CD14-positive monocyte (primary cell): Measurements from ENCODE around the gene TRIM50. TPM values are rescaled to one million over a fixed set of nuclear protein-coding genes. Genes with fewer than 3 reads are reported as not detected.
"Not testable (repeated sequence)": the region's sequence is repeated elsewhere in the genome, so short reads cannot be mapped to it uniquely, and the experiment has no call there.

Source experiments
- DNase-seq, 3 donors: peaks; one replicate each; pipeline ENCODE4 v3.0.0-alpha.2; 2011 to 2022
- H2AFZ ChIP-seq: 2 replicates; pipeline ENCODE4 v1.6.0; 2012; ENCODE audit warnings: mild to moderate bottlenecking, low read depth, low read length, inconsistent platforms; ENCODE audit not compliant: insufficient read depth, poor library complexity, severe bottlenecking
- H3K27ac ChIP-seq, 2 donors: 1 replicate in 1 of 2; 2 replicates in 1 of 2; pipeline ENCODE4 v1.5.1; 2012 to 2013; ENCODE audit warnings: low read length in 2 of 2, control low read depth in 1 of 2, inconsistent platforms in 1 of 2, low read depth in 1 of 2, mild to moderate bottlenecking in 1 of 2
- H3K27me3 ChIP-seq, 2 donors: one replicate each; pipeline versions ENCODE4 v1.6.0 to v1.6.1; 2011 to 2013; ENCODE audit warnings: low read length in 2 of 2; ENCODE audit not compliant: control insufficient read depth in 2 of 2, insufficient read depth in 2 of 2
- H3K36me3 ChIP-seq, 2 donors: replicated peaks in 1 of 2; 1 replicate in 1 of 2; 2 replicates in 1 of 2; pipeline versions ENCODE4 v1.5.1 to v1.6.1; 2012 to 2013; ENCODE audit warnings: low read length in 2 of 2, control low read depth in 1 of 2, inconsistent platforms in 1 of 2, mild to moderate bottlenecking in 1 of 2; ENCODE audit not compliant: insufficient read depth in 2 of 2, control insufficient read depth in 1 of 2
- H3K4me1 ChIP-seq, 2 donors: 1 replicate in 1 of 2; 2 replicates in 1 of 2; pipeline versions ENCODE4 v1.5.1 to v1.6.1; 2012 to 2013; ENCODE audit warnings: low read length in 2 of 2, control low read depth in 1 of 2, inconsistent platforms in 1 of 2, mild to moderate bottlenecking in 1 of 2, moderate library complexity in 1 of 2; ENCODE audit not compliant: insufficient read depth in 2 of 2, control insufficient read depth in 1 of 2
- H3K4me2 ChIP-seq: replicated peaks from 2 replicates; pipeline ENCODE3; 2012; ENCODE audit warnings: low read length, moderate library complexity, mild to moderate bottlenecking; ENCODE audit not compliant: poor library complexity, severe bottlenecking; ENCODE audit errors: extremely low read depth
- H3K4me3 ChIP-seq, 3 experiments: fragments of 200-600 bp in 1 of 3; sonication (generic) in 1 of 3; replicated peaks in 1 of 3; 1 replicate in 2 of 3; 2 replicates in 1 of 3; pipeline ENCODE4 v1.5.1; 2011 to 2013; ENCODE audit warnings: low read length in 3 of 3, mild to moderate bottlenecking in 3 of 3, control low read depth in 2 of 3, low read depth in 2 of 3, inconsistent platforms in 1 of 3, moderate library complexity in 1 of 3
- H3K79me2 ChIP-seq: 2 replicates; pipeline ENCODE4 v1.6.0; 2012; ENCODE audit warnings: mild to moderate bottlenecking, control low read depth, inconsistent platforms, low read length, moderate library complexity; ENCODE audit not compliant: insufficient read depth
- H3K9ac ChIP-seq: 2 replicates; pipeline ENCODE4 v1.6.0; 2017; ENCODE audit warnings: low read length, mild to moderate bottlenecking; ENCODE audit not compliant: insufficient read depth, poor library complexity, severe bottlenecking
- H3K9me3 ChIP-seq, 2 donors: replicated peaks in 1 of 2; 1 replicate in 1 of 2; 2 replicates in 1 of 2; pipeline versions ENCODE4 v1.5.1 to v1.6.1; 2012 to 2013; ENCODE audit warnings: low read length in 2 of 2, control low read depth in 1 of 2; ENCODE audit not compliant: control insufficient read depth in 1 of 2, insufficient read depth in 1 of 2
- H4K20me1 ChIP-seq: 2 replicates; pipeline ENCODE4 v1.6.0; 2012; ENCODE audit warnings: mild to moderate bottlenecking, low read length, control low read depth, moderate library complexity; ENCODE audit not compliant: insufficient read depth
- H3K27ac Mint-ChIP-seq, 7 donors: one replicate each; pipeline ENCODE4 v1.8.0; 2020; ENCODE audit warnings: mild to moderate bottlenecking in 7 of 7, mixed read lengths in 7 of 7, moderate library complexity in 6 of 7, inconsistent platforms in 2 of 7
- H3K27me3 Mint-ChIP-seq, 3 donors: one replicate each; pipeline ENCODE4 v1.8.0; 2021 to 2022; ENCODE audit warnings: low read depth in 3 of 3, mild to moderate bottlenecking in 3 of 3, mixed read lengths in 3 of 3, moderate library complexity in 3 of 3, inconsistent platforms in 1 of 3
- H3K36me3 Mint-ChIP-seq, 2 donors: one replicate each; pipeline ENCODE4 v1.8.0; 2020; ENCODE audit warnings: mixed read lengths in 2 of 2, inconsistent platforms in 1 of 2, mild to moderate bottlenecking in 1 of 2
- H3K4me1 Mint-ChIP-seq: one replicate; pipeline ENCODE4 v1.8.0; 2020; ENCODE audit warnings: mild to moderate bottlenecking, mixed read lengths
- H3K4me3 Mint-ChIP-seq, 2 donors: one replicate each; pipeline ENCODE4 v1.8.0; 2020; ENCODE audit warnings: mild to moderate bottlenecking in 2 of 2, mixed read lengths in 2 of 2, moderate library complexity in 1 of 2
- H3K9me3 Mint-ChIP-seq, 7 donors: one replicate each; pipeline ENCODE4 v1.8.0; 2020 to 2022; ENCODE audit warnings: mixed read lengths in 7 of 7, mild to moderate bottlenecking in 6 of 7, moderate library complexity in 6 of 7, inconsistent platforms in 2 of 7
- WGBS: methylation state at CpG from one replicate; pipeline ENCODE4 v1.1.5; 2013; ENCODE audit warnings: missing lambda C conversion rate; ENCODE audit not compliant: insufficient coverage; 5-methylcytosine and 5-hydroxymethylcytosine counted together
- intact Hi-C, 2 donors: fragments of 100-400 bp; cut with micrococcal nuclease; formaldehyde crosslinking; loops; one replicate each; pipeline versions ENCODE4 v1.15.0 to v1.15.1; 2023
- polyA plus RNA-seq, 3 donors: library from polyadenylated mRNA; depleted of rRNA in 1 of 3; unstranded in 2 of 3; stranded (reverse) in 1 of 3; fragments of 300-500 nt in 2 of 3; fragments of >200 nt in 1 of 3; fragmentation: Illumina TruSeq in 2 of 3; gene quantifications; 1 replicate in 2 of 3; 2 replicates in 1 of 3; pipeline ENCODE4 v1.2.3, GENCODE V29; 2012 to 2021

TRIM50 gene
- polyA plus RNA-seq, 3 donors: not detected

DNA sequence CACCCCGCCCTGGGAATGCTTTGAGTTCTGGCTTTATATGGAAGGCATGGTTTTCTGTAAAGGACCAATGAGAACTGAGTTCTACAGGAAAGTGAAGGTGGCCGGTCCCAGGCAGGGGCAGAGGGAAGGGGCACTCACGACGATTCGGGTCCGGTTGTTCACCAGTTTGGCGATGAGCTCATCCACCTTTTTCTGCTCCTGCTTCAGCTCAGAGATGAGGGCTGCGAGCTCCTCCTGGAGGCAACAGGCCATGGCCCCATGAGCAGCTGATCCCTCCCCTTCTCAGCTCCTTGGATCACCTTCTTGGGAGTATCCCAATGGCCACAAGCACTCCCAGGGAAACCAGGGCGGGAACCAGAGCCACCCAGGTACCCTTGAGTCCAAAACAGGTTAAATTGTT is 7.9 kb downstream of the TRIM50 start:
- H3K4me2 ChIP-seq, H2AFZ ChIP-seq, H3K36me3 ChIP-seq, DNase-seq, H4K20me1 ChIP-seq, H3K27me3 Mint-ChIP-seq, H3K27ac ChIP-seq, H3K9me3 ChIP-seq, H3K36me3 Mint-ChIP-seq, H3K27ac Mint-ChIP-seq, H3K9me3 Mint-ChIP-seq, H3K4me3 ChIP-seq, H3K79me2 ChIP-seq, H3K4me3 Mint-ChIP-seq, H3K9ac ChIP-seq, H3K27me3 ChIP-seq: not testable (repeated sequence)
- WGBS: 100% methylated on average over 1 of the region's 9 CpGs
- H3K4me1 ChIP-seq: peaks cover 15 to 16% of the 10 kb centered on the region in 2 donors
- intact Hi-C loops: loop anchor here in 1 of 2 donors (5.0 kb wide), 1 partner anchor 102 kb away; no protein-coding TSS in a partner anchor
- H3K4me1 Mint-ChIP-seq: peaks cover 22% of the 10 kb centered on the region

GRCh38 chr7:73319541-73319940 is 8.3 kb downstream of the TRIM50 start:
- H3K79me2 ChIP-seq, H3K27ac ChIP-seq, H4K20me1 ChIP-seq, H3K27ac Mint-ChIP-seq, H3K36me3 ChIP-seq, H3K9me3 ChIP-seq, H3K4me3 Mint-ChIP-seq, H2AFZ ChIP-seq, H3K36me3 Mint-ChIP-seq, H3K9ac ChIP-seq, H3K27me3 ChIP-seq, H3K4me2 ChIP-seq, H3K9me3 Mint-ChIP-seq, H3K27me3 Mint-ChIP-seq, DNase-seq, H3K4me3 ChIP-seq: not testable (repeated sequence)
- 98% methylated on average over 8 of the region's 9 CpGs for WGBS
- peaks cover 12% of the 10 kb centered on the region in 2 donors for H3K4me1 ChIP-seq
- peaks cover 19% of the 10 kb centered on the region for H3K4me1 Mint-ChIP-seq
- intact Hi-C loops: loop anchor here in 1 of 2 donors (2.0 kb wide), 1 partner anchor 15 kb away; no protein-coding TSS in a partner anchor

GRCh38 chr7:73318656-73319204 is 9.2 kb downstream of the TRIM50 start:
- not testable (repeated sequence) for H3K9me3 ChIP-seq, H3K27ac ChIP-seq, H3K4me2 ChIP-seq, H3K27ac Mint-ChIP-seq, H4K20me1 ChIP-seq, H3K36me3 Mint-ChIP-seq, H3K27me3 Mint-ChIP-seq, H3K79me2 ChIP-seq, H3K4me3 ChIP-seq, H3K4me3 Mint-ChIP-seq, H3K36me3 ChIP-seq, H2AFZ ChIP-seq, H3K27me3 ChIP-seq, DNase-seq, H3K4me1 ChIP-seq, H3K9ac ChIP-seq, H3K9me3 Mint-ChIP-seq
- intact Hi-C loops: loop anchor here in 1 of 2 donors (2.0 kb wide), 1 partner anchor 16 kb away; no protein-coding TSS in a partner anchor
- peaks cover 11% of the 10 kb centered on the region for H3K4me1 Mint-ChIP-seq
- 89% methylated on average over 5 of the region's 18 CpGs for WGBS
